ENCODE measurements around the gene B3GNT4.

- TF ChIP-seq, protein P1, sequence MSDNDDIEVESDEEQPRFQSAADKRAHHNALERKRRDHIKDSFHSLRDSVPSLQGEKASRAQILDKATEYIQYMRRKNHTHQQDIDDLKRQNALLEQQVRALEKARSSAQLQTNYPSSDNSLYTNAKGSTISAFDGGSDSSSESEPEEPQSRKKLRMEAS (IDR thresholded peaks at IDR 0.05; ENCODE audit: insufficient read depth, insufficient read length) = no peak
- TF ChIP-seq, protein P2, sequence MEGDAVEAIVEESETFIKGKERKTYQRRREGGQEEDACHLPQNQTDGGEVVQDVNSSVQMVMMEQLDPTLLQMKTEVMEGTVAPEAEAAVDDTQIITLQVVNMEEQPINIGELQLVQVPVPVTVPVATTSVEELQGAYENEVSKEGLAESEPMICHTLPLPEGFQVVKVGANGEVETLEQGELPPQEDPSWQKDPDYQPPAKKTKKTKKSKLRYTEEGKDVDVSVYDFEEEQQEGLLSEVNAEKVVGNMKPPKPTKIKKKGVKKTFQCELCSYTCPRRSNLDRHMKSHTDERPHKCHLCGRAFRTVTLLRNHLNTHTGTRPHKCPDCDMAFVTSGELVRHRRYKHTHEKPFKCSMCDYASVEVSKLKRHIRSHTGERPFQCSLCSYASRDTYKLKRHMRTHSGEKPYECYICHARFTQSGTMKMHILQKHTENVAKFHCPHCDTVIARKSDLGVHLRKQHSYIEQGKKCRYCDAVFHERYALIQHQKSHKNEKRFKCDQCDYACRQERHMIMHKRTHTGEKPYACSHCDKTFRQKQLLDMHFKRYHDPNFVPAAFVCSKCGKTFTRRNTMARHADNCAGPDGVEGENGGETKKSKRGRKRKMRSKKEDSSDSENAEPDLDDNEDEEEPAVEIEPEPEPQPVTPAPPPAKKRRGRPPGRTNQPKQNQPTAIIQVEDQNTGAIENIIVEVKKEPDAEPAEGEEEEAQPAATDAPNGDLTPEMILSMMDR (IDR thresholded peaks at IDR 0.05; ENCODE audit: extremely low read depth in 1 of 2, insufficient read depth in 1 of 2, low read depth in 1 of 2, low read length in 2 of 2) = no peak
- TF ChIP-seq POLR2AphosphoS5 (IDR thresholded peaks at IDR 0.05; ENCODE audit: insufficient read depth, low read depth, low read length) (no peak), EZH2 (IDR thresholded peaks at IDR 0.05; ENCODE audit: borderline replicate concordance, low read depth, low read length, severe bottlenecking) (no peak)
Observed at GRCh38 chr12:122185494-122186082, 17.9 kb upstream of the B3GNT4 start.
